ENCODE measurements around the gene PAM.
"Not testable (repeated sequence)": the region's sequence is repeated elsewhere in the genome, so short reads cannot be mapped to it uniquely, and the experiment has no call there.

Gene PAM

GRCh38 chr5:102754767-102755431, at the start of gene PAM:
Gene PAM, plus strand, starts transcription at chr5:102755305. Its CDS starts 110,891 bp downstream, at chr5:102866196.
- no peak for FAIRE-seq

- FAIRE-seq: no peak
These were observed 43.4 kb upstream of the PAM start for GRCh38 chr5:102711525-102712385.

GRCh38 chr5:102713278-102713677, 41.8 kb upstream of the PAM start:
- no peak for FAIRE-seq

- no peak for FAIRE-seq
These were observed 41.3 kb upstream of the PAM start for GRCh38 chr5:102713682-102714231.

DNA sequence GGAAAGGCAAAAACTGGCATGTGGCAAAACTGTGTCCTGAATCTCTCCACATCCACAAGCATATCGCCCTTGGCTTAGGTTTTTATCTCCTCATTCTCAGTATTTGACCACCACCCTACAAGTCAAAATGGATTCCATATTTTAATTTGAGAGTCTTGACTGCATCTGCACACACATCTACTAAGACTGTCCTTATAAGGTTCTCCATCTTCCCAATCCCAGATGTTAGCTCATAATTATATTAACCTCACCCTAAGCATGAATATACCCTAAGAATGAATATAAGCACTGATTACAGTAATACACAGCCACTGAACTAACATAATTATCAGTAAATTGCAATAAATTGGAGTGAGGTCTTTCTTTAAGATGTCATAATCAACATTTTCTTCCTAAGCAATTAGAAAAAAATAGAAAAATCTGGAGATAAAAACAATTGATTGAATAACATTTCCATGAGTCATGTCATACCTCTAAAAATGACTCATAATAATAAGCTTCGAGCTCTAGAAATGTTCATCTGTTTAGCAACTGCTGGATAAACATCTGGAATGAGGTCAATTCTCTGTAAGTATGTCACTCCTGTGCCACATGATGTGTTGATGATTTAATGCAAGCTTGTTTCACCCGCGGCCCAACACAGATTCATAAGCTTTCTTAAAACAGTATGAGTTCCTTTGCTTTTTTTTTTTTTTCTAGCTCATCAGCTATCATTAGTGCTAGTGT, 39.9 kb upstream of the PAM start:
- FAIRE-seq: no peak

DNA sequence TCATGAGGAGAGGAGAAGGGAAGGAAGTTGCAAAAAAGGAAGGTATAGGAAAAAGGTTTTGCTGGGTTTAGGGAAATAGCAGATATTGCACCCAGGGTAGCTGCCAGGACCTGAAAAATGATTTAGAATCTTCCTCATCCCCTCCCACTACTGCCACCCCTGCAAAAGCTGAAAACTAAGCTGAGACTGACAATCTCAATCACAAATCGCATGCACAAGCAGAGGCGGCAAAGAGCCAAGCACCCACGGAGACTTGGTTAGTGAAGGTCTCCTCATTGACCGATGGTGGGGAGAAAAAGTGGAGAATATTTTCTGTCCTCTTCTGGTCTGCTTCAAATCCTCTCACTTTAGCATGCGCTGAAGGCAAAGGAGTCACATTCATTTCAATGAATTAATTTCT, 39.1 kb upstream of the PAM start:
- FAIRE-seq: no peak

DNA sequence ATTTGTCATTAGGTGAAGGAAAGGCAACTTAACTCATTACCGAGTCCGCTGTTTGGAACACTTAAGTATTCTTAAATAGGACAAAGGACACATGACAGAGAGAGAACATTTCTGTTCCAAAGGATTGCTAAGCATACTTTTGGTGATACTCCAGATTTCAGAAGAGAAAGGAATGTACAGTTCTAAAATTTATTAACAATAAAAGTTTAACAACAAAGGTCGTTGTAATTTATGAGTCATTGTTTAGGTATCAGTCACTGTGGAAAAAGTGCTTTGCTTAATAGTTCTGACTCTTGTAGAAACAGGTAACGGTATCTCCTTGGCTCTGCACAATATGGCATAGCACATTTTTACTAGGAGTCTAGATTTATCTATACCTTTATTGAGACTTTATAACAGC, 36.3 kb upstream of the PAM start:
- FAIRE-seq: no peak

DNA sequence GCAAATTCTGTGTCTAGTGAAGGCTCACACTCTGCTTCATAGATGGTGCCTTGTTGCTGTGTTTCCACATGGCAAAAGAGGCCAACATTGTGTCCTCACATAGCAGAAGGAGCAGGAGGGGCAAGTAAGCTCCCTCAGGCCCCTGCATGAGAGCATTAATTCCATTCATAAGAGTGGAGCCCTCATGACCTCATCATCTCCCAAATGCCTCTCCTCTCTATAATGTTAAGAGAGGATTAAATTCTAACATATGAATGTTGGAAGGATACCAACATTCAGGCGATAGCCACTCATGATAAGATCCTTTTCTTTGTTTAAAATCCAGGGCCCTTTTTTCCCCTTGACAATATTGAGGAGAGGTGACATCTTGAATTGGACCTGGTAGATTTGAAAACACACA, 35.2 kb upstream of the PAM start:
- no peak for FAIRE-seq

DNA sequence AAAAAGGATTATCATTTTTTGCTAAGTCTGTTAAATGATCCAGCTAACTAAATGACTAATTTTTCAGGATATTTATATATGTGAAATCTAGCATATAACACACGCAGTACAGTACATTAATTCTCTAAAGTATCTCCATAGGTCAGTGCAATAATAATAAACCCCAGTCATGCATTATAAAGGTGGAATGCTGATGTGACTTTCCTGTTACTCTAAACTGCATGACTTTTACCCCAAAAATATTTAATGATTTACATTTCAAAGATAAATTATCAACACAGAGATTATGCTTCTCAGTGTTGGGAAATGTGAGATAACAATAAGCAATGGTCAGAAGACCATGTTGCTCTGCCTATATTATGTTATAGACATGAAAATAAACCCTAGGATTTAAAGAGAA, 34.1 kb upstream of the PAM start:
- peak; percentile 80 for FAIRE-seq

DNA sequence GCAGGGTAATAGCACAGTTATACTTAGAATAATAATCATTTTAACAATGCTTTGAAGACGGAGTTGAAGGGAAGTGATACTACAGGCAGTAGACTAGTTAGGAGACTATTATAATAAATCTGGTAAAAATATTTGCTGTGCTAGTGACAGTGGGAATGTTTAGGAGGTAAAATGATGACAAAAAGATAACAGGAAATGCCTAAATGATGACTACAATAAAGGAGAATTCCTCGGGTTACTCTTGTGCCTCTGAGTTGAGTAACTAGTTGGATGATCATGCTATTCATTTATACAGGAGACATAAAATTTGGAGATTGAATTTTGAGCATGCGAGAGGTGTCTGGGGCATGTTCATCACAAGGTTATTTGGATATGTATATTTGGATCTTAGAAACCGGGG, 32.2 kb upstream of the PAM start:
- FAIRE-seq: no peak

- no peak for FAIRE-seq
These were observed 23.4 kb upstream of the PAM start for GRCh38 chr5:102731693-102732092.

GRCh38 chr5:102733534-102733933, 21.6 kb upstream of the PAM start:
- FAIRE-seq: no peak

DNA sequence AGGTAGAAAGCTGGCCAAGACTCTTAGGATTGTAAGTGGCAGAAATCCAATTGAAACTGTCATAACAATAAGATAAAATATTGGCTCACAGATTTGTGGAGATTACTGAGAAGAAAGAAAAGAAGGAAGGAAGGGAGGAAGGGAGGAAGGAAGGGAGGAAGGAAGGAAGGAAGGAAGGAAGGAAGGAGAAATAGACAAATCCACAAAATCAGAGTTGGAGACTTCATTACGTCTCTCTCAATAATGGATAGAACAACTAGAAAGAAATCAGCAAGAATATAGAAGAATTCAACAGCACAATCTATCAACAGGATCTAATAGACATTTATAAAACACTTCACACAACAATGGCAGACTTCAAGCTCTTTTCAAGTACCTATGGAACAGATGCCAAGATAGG, 17.9 kb upstream of the PAM start:
- no peak for FAIRE-seq

GRCh38 chr5:102737805-102738469, 17.2 kb upstream of the PAM start:
- no peak for FAIRE-seq

- FAIRE-seq: no peak
These were observed 14.6 kb upstream of the PAM start for GRCh38 chr5:102740515-102740914.

DNA sequence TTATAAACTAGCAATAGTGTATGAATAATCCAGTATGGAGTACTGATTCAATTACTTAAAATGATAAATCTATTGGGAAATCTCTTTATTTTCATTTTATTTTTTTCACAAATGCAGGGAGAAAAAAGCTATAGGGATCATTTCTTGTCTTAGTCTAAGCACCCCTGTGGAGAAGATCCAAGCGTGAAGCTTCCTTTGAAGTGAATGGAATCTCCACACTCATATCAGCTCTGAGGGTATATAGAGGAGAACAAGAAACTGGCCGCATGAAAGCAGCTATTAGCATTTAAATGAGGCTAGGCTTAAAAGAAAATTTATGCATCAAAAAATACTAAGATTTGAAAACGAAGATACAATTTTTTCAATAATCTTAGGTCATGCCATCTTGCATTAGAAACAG, 12.9 kb upstream of the PAM start:
- no peak for FAIRE-seq

DNA sequence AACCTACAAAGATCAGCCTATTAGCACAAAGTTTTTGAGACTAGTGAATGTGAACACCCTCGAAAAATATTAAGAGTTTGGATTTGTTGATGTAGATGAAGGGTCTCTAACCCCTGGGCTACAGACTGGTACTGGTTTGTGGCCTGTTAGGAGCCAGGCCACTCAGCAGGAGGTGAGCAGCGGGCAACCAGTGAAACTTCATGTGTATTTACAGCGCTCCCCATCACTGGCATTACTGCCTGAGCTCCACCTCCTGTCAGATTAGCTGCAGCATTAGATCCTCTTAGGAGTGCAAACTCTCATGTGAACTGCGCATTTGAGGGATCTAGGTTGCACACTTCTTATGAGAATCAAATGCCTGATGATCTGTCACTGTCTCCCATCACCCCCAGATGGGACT, 11.2 kb upstream of the PAM start:
- no peak for FAIRE-seq

DNA sequence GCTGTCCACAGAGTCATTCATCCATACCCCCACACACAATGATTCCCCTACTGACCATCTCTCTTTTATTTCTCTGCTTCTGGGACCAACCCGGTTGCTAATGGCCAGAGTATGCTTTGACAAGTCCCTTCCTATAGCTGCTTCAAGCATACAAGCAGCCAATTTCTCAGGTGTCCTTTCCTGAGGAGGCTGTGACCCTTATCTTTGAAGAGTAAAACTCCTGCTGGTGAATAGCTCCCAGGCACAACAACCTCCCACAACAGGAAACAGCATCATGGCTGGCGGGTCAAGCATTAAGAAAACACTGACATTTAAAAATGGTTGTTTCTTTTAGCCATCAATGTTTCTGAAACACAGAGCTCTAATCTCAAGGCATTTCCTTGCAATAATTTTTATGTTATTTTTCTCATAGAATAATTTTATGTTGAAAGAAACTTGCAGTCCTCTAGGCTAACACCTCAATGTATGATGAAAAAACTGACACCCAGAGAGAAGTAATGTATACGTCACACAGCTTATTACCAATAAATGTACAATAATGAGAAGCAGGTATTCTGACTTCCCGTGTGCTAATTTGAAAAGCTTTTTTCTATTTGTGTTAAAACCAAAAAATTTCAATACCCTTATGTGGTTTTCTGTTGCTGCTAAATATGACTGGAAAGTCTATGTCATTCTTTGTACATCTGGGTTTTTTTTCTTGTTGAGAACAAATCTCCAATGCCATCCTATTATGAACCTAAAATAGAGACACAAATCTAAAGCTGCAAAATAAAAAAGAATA, 7.5 kb upstream of the PAM start:
- FAIRE-seq: no peak

DNA sequence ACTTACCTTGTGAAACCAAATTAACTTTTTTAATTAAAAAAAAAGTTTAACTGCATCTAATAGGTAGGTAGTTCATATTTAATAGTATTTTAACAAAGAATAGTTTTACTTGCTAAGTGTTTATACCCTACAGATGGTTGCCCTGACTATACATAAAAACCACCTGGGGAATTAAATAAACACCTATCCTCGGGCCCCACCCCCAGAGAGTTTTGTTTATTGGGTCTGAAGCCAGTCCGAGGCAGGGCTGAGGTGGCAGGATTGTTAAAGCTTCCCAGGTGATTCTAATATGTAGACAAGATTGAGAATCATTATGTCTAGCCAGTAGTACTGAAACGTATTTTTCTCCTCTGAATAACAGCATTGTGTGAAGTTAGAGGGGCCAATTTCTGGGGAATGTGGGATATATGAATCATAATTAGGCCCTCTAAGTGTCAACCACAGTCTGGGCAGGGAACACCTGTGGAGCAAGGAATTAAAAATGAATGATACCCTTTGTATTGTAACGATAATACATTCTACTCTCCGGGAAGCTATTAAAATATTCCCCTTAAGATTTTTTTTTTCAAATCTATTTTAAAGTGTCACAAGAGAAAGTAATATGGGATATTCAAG, 5.6 kb upstream of the PAM start:
- no peak for FAIRE-seq

- no peak for FAIRE-seq
These were observed 4.8 kb upstream of the PAM start for GRCh38 chr5:102750151-102750834.

DNA sequence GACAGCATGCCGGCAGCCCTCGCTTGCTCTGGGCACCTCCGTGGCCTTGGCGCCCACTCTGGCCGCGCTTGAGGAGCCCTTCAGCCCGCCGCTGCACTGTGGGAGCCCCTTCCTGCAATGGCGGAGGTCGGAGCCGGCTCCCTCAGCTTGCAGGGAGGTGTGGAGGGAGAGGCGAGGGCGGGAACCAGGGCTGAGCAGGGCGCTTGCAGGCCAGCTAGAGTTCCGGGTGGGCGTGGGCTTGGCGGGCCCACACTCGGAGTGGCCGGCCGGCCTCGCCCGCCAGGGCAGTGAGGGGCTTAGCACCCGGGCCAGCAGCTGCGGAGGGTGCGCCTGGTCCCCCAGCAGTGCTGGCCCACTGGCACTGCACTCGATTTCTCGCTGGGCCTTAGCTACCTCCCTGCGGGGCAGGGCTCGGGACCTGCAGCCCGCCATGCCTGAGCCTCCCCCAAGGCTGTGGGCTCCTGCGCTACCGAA, 3.2 kb upstream of the PAM start:
- not testable (repeated sequence) for FAIRE-seq

Data from islet of Langerhans (tissue), 1 donor.